Naive thymus-derived CD4-positive, alpha-beta T cell (primary cell): Measurements from ENCODE around the gene PRIM2. TPM values are rescaled to one million over a fixed set of nuclear protein-coding genes. Genes with fewer than 3 reads are reported as not detected.

Experiments used
- microRNA-seq: library from miRNA; unstranded; fragments of <30 nt; microRNA quantifications from one replicate; pipeline ENCODE4 v1.2.0, GENCODE V29; 2022; ENCODE audit warnings: borderline microRNAs expressed
- polyA plus RNA-seq, 2 donors: library from polyadenylated mRNA; unstranded; fragments of 300-500 nt; fragmentation: Illumina TruSeq; gene quantifications; one replicate each; pipeline ENCODE4 v1.2.3, GENCODE V29; 2021
- total RNA-seq, 6 experiments: library from RNA in 5 of 6; stranded (reverse) in 5 of 6; gene quantifications; 1 replicate in 5 of 6; 2 replicates in 1 of 6; pipeline ENCODE4 v1.2.3 and lab custom pipeline; 2021 to 2026

Gene PRIM2
- total and polyA plus RNA-seq, 7 experiments from 2014 or later = 7.2 to 33.2 (median 11.9) TPM

Small RNA genes within 50 kb of the gene (microRNA-seq; reads per million reads assigned to microRNA genes)
- not detected for gene MIR548U

Other genes with a start within 250 kb of the PRIM2 start
- gene ZNF451, start 227.4 kb upstream of the PRIM2 start, total RNA-seq = 100 to 1,000 TPM in 2 of 5 experiments, 10 to 100 TPM in 3; 63.4 to 116 (median 96.6) TPM
- 10 to 100 TPM; 29.8 to 35.6 TPM for gene ZNF451, start 227.4 kb upstream of the PRIM2 start, polyA plus RNA-seq
- 1 to 10 TPM; 3.7 to 8.1 (median 5.1) TPM for gene BAG2, start 145.3 kb upstream of the PRIM2 start, total RNA-seq
- gene BAG2, start 145.3 kb upstream of the PRIM2 start, polyA plus RNA-seq = 1 to 10 TPM; 4.1 to 5.0 TPM
- 1 to 10 TPM in 3 of 5 experiments, under 1 TPM in 2; 0.50 to 3.2 (median 2.0) TPM for gene RAB23, start 95.3 kb upstream of the PRIM2 start, total RNA-seq
- 1 to 10 TPM in 1 of 2 donors, under 1 TPM in 1; 0.70 to 2.4 TPM for gene RAB23, start 95.3 kb upstream of the PRIM2 start, polyA plus RNA-seq